ENCODE results near the gene CD226.

The CD226 gene

DNA sequence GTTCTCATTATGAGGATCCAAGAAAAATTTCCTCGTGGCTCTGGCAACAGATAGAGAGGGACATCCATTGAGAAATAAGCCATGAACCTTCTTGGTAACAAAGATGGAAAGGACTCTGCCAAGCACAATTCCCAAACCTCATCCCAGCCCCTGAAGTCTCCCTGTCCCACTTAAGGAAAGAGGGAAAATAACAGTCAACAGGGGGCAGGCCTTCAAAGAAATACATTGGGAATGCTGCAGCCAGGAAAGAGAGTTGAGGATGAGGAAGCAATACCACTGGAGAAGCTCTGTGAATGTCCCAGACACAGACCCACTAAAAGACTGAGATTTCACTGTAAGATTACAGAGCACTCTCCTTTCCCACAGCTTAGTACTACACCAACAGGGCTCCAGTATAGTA lies 93.2 kb downstream of the CD226 start:
- no peak overlapping the region for H3K4me3 ChIP-seq (ENCODE audit: low read depth, low read length)
- no peaks in the 10 kb centered on the region for H3K36me3 ChIP-seq (ENCODE audit: control insufficient read depth in 2 of 2, insufficient read depth in 1 of 2, low read length in 2 of 2)
- H3K9me3 ChIP-seq (ENCODE audit: control insufficient read depth, insufficient read depth, low read depth, low read length) = no peaks in the 10 kb centered on the region
- H3K4me1 ChIP-seq (ENCODE audit: control insufficient read depth, insufficient read depth, low read length) = no peaks in the 10 kb centered on the region
- H3K27ac ChIP-seq (ENCODE audit: extremely low read depth, low read depth, low read length) = no peak overlapping the region
- ChIA-PET POLR2A (no interaction called here), CTCF (no interaction called here)
- TF ChIP-seq ZNF324 (tag by site-specific recombination; IDR thresholded peaks at IDR 0.05) (no peak), ZNF707 (tag by site-specific recombination; IDR thresholded peaks at IDR 0.05) (no peak), RBAK (tag by site-specific recombination; IDR thresholded peaks at IDR 0.05) (no peak), GFI1B (tag by site-specific recombination; IDR thresholded peaks at IDR 0.05) (no peak), TRIM28 (IDR thresholded peaks at IDR 0.05; ENCODE audit: borderline replicate concordance, low read length) (no peak), ZNF473 (tag by site-specific recombination; IDR thresholded peaks at IDR 0.05) (no peak), ZNF140 (tag by site-specific recombination; IDR thresholded peaks at IDR 0.05) (no peak), ZNF37A (tag by site-specific recombination; IDR thresholded peaks at IDR 0.05) (no peak), ZNF394 (tag by site-specific recombination; IDR thresholded peaks at IDR 0.05; ENCODE audit: borderline replicate concordance) (no peak)
- TF ChIP-seq, protein P1, sequence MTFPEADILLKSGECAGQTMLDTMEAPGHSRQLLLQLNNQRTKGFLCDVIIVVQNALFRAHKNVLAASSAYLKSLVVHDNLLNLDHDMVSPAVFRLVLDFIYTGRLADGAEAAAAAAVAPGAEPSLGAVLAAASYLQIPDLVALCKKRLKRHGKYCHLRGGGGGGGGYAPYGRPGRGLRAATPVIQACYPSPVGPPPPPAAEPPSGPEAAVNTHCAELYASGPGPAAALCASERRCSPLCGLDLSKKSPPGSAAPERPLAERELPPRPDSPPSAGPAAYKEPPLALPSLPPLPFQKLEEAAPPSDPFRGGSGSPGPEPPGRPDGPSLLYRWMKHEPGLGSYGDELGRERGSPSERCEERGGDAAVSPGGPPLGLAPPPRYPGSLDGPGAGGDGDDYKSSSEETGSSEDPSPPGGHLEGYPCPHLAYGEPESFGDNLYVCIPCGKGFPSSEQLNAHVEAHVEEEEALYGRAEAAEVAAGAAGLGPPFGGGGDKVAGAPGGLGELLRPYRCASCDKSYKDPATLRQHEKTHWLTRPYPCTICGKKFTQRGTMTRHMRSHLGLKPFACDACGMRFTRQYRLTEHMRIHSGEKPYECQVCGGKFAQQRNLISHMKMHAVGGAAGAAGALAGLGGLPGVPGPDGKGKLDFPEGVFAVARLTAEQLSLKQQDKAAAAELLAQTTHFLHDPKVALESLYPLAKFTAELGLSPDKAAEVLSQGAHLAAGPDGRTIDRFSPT (tag by site-specific recombination; IDR thresholded peaks at IDR 0.05) = no peak
- TF ChIP-seq, protein P2, sequence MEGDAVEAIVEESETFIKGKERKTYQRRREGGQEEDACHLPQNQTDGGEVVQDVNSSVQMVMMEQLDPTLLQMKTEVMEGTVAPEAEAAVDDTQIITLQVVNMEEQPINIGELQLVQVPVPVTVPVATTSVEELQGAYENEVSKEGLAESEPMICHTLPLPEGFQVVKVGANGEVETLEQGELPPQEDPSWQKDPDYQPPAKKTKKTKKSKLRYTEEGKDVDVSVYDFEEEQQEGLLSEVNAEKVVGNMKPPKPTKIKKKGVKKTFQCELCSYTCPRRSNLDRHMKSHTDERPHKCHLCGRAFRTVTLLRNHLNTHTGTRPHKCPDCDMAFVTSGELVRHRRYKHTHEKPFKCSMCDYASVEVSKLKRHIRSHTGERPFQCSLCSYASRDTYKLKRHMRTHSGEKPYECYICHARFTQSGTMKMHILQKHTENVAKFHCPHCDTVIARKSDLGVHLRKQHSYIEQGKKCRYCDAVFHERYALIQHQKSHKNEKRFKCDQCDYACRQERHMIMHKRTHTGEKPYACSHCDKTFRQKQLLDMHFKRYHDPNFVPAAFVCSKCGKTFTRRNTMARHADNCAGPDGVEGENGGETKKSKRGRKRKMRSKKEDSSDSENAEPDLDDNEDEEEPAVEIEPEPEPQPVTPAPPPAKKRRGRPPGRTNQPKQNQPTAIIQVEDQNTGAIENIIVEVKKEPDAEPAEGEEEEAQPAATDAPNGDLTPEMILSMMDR (tag by site-specific recombination; IDR thresholded peaks at IDR 0.05) = no peak
- TF ChIP-seq, protein P3, sequence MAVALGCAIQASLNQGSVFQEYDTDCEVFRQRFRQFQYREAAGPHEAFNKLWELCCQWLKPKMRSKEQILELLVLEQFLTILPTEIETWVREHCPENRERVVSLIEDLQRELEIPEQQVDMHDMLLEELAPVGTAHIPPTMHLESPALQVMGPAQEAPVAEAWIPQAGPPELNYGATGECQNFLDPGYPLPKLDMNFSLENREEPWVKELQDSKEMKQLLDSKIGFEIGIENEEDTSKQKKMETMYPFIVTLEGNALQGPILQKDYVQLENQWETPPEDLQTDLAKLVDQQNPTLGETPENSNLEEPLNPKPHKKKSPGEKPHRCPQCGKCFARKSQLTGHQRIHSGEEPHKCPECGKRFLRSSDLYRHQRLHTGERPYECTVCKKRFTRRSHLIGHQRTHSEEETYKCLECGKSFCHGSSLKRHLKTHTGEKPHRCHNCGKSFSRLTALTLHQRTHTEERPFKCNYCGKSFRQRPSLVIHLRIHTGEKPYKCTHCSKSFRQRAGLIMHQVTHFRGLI (tag by site-specific recombination; IDR thresholded peaks at IDR 0.05) = no peak
- TF ChIP-seq, protein P4, sequence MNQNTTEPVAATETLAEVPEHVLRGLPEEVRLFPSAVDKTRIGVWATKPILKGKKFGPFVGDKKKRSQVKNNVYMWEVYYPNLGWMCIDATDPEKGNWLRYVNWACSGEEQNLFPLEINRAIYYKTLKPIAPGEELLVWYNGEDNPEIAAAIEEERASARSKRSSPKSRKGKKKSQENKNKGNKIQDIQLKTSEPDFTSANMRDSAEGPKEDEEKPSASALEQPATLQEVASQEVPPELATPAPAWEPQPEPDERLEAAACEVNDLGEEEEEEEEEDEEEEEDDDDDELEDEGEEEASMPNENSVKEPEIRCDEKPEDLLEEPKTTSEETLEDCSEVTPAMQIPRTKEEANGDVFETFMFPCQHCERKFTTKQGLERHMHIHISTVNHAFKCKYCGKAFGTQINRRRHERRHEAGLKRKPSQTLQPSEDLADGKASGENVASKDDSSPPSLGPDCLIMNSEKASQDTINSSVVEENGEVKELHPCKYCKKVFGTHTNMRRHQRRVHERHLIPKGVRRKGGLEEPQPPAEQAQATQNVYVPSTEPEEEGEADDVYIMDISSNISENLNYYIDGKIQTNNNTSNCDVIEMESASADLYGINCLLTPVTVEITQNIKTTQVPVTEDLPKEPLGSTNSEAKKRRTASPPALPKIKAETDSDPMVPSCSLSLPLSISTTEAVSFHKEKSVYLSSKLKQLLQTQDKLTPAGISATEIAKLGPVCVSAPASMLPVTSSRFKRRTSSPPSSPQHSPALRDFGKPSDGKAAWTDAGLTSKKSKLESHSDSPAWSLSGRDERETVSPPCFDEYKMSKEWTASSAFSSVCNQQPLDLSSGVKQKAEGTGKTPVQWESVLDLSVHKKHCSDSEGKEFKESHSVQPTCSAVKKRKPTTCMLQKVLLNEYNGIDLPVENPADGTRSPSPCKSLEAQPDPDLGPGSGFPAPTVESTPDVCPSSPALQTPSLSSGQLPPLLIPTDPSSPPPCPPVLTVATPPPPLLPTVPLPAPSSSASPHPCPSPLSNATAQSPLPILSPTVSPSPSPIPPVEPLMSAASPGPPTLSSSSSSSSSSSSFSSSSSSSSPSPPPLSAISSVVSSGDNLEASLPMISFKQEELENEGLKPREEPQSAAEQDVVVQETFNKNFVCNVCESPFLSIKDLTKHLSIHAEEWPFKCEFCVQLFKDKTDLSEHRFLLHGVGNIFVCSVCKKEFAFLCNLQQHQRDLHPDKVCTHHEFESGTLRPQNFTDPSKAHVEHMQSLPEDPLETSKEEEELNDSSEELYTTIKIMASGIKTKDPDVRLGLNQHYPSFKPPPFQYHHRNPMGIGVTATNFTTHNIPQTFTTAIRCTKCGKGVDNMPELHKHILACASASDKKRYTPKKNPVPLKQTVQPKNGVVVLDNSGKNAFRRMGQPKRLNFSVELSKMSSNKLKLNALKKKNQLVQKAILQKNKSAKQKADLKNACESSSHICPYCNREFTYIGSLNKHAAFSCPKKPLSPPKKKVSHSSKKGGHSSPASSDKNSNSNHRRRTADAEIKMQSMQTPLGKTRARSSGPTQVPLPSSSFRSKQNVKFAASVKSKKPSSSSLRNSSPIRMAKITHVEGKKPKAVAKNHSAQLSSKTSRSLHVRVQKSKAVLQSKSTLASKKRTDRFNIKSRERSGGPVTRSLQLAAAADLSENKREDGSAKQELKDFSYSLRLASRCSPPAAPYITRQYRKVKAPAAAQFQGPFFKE (tag by site-specific recombination; IDR thresholded peaks at IDR 0.05; ENCODE audit: borderline replicate concordance) = no peak
- TF ChIP-seq, protein P5, sequence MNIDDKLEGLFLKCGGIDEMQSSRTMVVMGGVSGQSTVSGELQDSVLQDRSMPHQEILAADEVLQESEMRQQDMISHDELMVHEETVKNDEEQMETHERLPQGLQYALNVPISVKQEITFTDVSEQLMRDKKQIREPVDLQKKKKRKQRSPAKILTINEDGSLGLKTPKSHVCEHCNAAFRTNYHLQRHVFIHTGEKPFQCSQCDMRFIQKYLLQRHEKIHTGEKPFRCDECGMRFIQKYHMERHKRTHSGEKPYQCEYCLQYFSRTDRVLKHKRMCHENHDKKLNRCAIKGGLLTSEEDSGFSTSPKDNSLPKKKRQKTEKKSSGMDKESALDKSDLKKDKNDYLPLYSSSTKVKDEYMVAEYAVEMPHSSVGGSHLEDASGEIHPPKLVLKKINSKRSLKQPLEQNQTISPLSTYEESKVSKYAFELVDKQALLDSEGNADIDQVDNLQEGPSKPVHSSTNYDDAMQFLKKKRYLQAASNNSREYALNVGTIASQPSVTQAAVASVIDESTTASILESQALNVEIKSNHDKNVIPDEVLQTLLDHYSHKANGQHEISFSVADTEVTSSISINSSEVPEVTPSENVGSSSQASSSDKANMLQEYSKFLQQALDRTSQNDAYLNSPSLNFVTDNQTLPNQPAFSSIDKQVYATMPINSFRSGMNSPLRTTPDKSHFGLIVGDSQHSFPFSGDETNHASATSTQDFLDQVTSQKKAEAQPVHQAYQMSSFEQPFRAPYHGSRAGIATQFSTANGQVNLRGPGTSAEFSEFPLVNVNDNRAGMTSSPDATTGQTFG (tag by site-specific recombination; IDR thresholded peaks at IDR 0.05; ENCODE audit: borderline replicate concordance) = no peak

Measured in HEK293 (cell line).